Neural cell (in vitro differentiated cells): ENCODE data around the gene NCAPD3. TPM values are rescaled to one million over a fixed set of nuclear protein-coding genes. Genes with fewer than 3 reads are reported as not detected.

Experiments
- H2AFZ ChIP-seq: fragments of 200-600, 300-800 bp; sonication (generic), shearing (Covaris generic); 2 replicates; pipeline ENCODE4 v1.6.0; 2014; ENCODE audit warnings: low read depth, mild to moderate bottlenecking, antibody characterized with exemption, low read length, moderate library complexity
- H3F3A ChIP-seq: fragments of 200-600 bp; shearing (Covaris generic); 2 replicates; pipeline ENCODE4 v1.6.1; 2016; ENCODE audit warnings: mild to moderate bottlenecking, moderate library complexity, mixed read lengths, antibody characterized with exemption, low read length; ENCODE audit not compliant: insufficient read depth, poor library complexity, severe bottlenecking
- H3K27ac ChIP-seq: fragments of 200-600, 300-800 bp; sonication (generic), shearing (Covaris generic); 2 replicates; pipeline ENCODE4 v1.5.1; 2014; ENCODE audit warnings: mild to moderate bottlenecking, low read length, moderate library complexity
- H3K27me3 ChIP-seq: fragments of 300-800, 200-600 bp; sonication (generic), shearing (Covaris generic); 2 replicates; pipeline ENCODE4 v1.6.0; 2014; ENCODE audit warnings: mild to moderate bottlenecking, low read depth, low read length, moderate library complexity; ENCODE audit not compliant: insufficient read depth
- H3K36me3 ChIP-seq: fragments of 300-800, 200-600 bp; sonication (generic), shearing (Covaris generic); 2 replicates; pipeline ENCODE4 v1.5.1; 2014; ENCODE audit warnings: mild to moderate bottlenecking, antibody characterized with exemption, low read length, moderate library complexity; ENCODE audit not compliant: insufficient read depth
- H3K4me2 ChIP-seq: fragments of 300-800, 200-600 bp; sonication (generic), shearing (Covaris generic); 2 replicates; pipeline ENCODE4 v1.6.0; 2014; ENCODE audit warnings: mild to moderate bottlenecking, low read length
- H3K4me3 ChIP-seq: fragments of 300-800, 200-600 bp; sonication (generic), shearing (Covaris generic); 2 replicates; pipeline ENCODE4 v1.5.1; 2014; ENCODE audit warnings: mild to moderate bottlenecking, low read length, moderate library complexity
- H3K79me2 ChIP-seq: fragments of 200-600 bp; shearing (Covaris generic); replicated peaks from 2 replicates; pipeline ENCODE4 v1.6.0; 2014; ENCODE audit warnings: mild to moderate bottlenecking, low read length, moderate library complexity; ENCODE audit not compliant: insufficient read depth
- H3K9ac ChIP-seq: fragments of 300-800, 200-600 bp; sonication (generic), shearing (Covaris generic); 2 replicates; pipeline ENCODE4 v1.6.1; 2016; ENCODE audit warnings: mild to moderate bottlenecking, low read length, mixed read lengths
- H3K9me2 ChIP-seq: fragments of 200-600 bp; shearing (Covaris generic); 2 replicates; pipeline ENCODE4 v1.6.1; 2016; ENCODE audit warnings: mild to moderate bottlenecking, low read length, mixed read lengths; ENCODE audit not compliant: insufficient read depth
- H3K9me3 ChIP-seq: fragments of 200-600, 300-800 bp; sonication (generic), shearing (Covaris generic); 2 replicates; pipeline ENCODE4 v1.6.1; 2016; ENCODE audit warnings: mild to moderate bottlenecking, mixed run types, low read length, moderate library complexity, mixed read lengths
- H4K20me1 ChIP-seq: fragments of 200-600 bp; shearing (Covaris generic); 2 replicates; pipeline ENCODE4 v1.6.1; 2016; ENCODE audit warnings: mild to moderate bottlenecking, mixed run types; ENCODE audit not compliant: insufficient read depth
- CTCF ChIP-seq: fragments of 450-650 bp; IDR thresholded peaks from 2 replicates; pipeline ENCODE4 v1.5.1; 2014; ENCODE audit warnings: antibody characterized with exemption, mild to moderate bottlenecking, moderate library complexity; ENCODE audit not compliant: poor library complexity, severe bottlenecking
- EP300 ChIP-seq: fragments of 450-650 bp; conservative IDR thresholded peaks from 2 replicates; pipeline ENCODE4 v1.6.1; 2014; ENCODE audit warnings: antibody characterized with exemption, mild to moderate bottlenecking, moderate library complexity; ENCODE audit not compliant: poor library complexity, severe bottlenecking
- EZH2 ChIP-seq: fragments of 200-600, 300-800 bp; shearing (Covaris generic), sonication (generic); IDR thresholded peaks from 2 replicates; pipeline ENCODE4 v1.6.1; 2014; ENCODE audit warnings: antibody characterized with exemption, low read length, borderline replicate concordance, mild to moderate bottlenecking; ENCODE audit not compliant: insufficient read depth, poor library complexity, severe bottlenecking
- MXI1 ChIP-seq: fragments of 450-650 bp; conservative IDR thresholded peaks from 2 replicates; pipeline ENCODE4 v1.6.1; 2014; ENCODE audit warnings: antibody characterized with exemption, mild to moderate bottlenecking; ENCODE audit not compliant: poor library complexity, severe bottlenecking
- POLR2AphosphoS5 ChIP-seq: IDR thresholded peaks from 2 replicates; pipeline ENCODE4 v1.6.1; 2012
- RAD21 ChIP-seq: fragments of 450-650 bp; conservative IDR thresholded peaks from 2 replicates; pipeline ENCODE4 v1.6.1; 2014; ENCODE audit warnings: antibody characterized with exemption, mild to moderate bottlenecking, moderate library complexity
- REST ChIP-seq: IDR thresholded peaks from 2 replicates; pipeline ENCODE4 v1.6.1; 2012; ENCODE audit warnings: borderline replicate concordance
- SMC3 ChIP-seq: fragments of 450-650 bp; conservative IDR thresholded peaks from 2 replicates; pipeline ENCODE4 v1.6.1; 2014; ENCODE audit warnings: antibody characterized with exemption, mild to moderate bottlenecking, moderate library complexity; ENCODE audit not compliant: poor library complexity
- TAF1 ChIP-seq: IDR thresholded peaks from 2 replicates; pipeline ENCODE4 v1.6.1; 2012; ENCODE audit warnings: low read depth
- polyA plus RNA-seq: library from polyadenylated mRNA; depleted of rRNA; stranded (reverse); fragments of >200 nt; gene quantifications from 2 replicates; pipeline ENCODE4 v1.2.3, GENCODE V29; 2014

Gene NCAPD3
- polyA plus RNA-seq, 1 donor from 2014 or later = 11.9 TPM

GRCh38 chr11:134144744-134145143, 79.0 kb downstream of the NCAPD3 start:
- Histone ChIP-seq H3K27ac (no peak overlapping the region), H4K20me1 (no peaks in the 10 kb centered on the region), H3K9ac (no peak overlapping the region), H3K9me3 (no peaks in the 10 kb centered on the region), H3K36me3 (peaks cover 6% of the 10 kb centered on the region), H3K9me2 (no peaks in the 10 kb centered on the region), H3K27me3 (no peaks in the 10 kb centered on the region), H3K4me3 (no peak overlapping the region), H3K4me2 (no peak overlapping the region), H3K79me2 (no peaks in the 10 kb centered on the region), H2AFZ (no peak overlapping the region), H3F3A (no peaks in the 10 kb centered on the region)
- TF ChIP-seq SMC3 (no peak), TAF1 (no peak), REST (no peak), CTCF (no peak), RAD21 (no peak), EP300 (no peak), EZH2 (no peak)

GRCh38 chr11:134143801-134144200, 80.0 kb downstream of the NCAPD3 start:
- no peak overlapping the region for H3K9ac ChIP-seq
- no peaks in the 10 kb centered on the region for H3K27me3 ChIP-seq
- no peak for TF ChIP-seq MXI1
- TF ChIP-seq REST = no peak
- no peak for TF ChIP-seq RAD21
- TF ChIP-seq POLR2AphosphoS5 = no peak
- no peak for TF ChIP-seq EZH2
- TF ChIP-seq CTCF = no peak
- TF ChIP-seq SMC3 = no peak
- TF ChIP-seq EP300 = no peak
- no peak for TF ChIP-seq TAF1
- H3K9me3 ChIP-seq = no peaks in the 10 kb centered on the region
- H3K4me3 ChIP-seq = no peak overlapping the region
- H2AFZ ChIP-seq = no peak overlapping the region
- H3K27ac ChIP-seq = no peak overlapping the region
- H3F3A ChIP-seq = no peaks in the 10 kb centered on the region
- H3K4me2 ChIP-seq = no peak overlapping the region
- H4K20me1 ChIP-seq = no peaks in the 10 kb centered on the region
- no peaks in the 10 kb centered on the region for H3K9me2 ChIP-seq
- H3K36me3 ChIP-seq = peaks cover 6% of the 10 kb centered on the region
- H3K79me2 ChIP-seq = no peaks in the 10 kb centered on the region
